Measurements from ENCODE around the gene SCAPER.

DNA sequence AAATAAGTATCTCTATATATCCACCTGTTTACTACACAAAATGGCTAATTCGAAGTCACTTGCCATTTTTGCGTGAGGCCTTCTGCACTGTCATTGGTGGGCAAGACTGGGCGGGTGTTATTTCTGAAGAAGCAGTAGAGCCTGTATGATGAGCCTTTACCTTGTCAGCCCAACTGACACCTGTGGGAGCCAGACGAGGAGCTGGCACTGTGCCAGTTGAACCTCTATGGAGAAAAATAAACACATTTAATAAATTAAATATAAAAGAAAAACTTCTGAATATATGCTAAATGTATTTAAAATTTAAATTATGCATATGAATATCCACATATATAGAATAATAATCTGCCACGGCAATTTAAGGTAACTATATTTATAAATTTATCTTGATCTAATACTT, 109.9 kb downstream of the SCAPER start:
- no peak for TF ChIP-seq POLR2AphosphoS5 (IDR thresholded peaks at IDR 0.05)
- TF ChIP-seq, protein P1, sequence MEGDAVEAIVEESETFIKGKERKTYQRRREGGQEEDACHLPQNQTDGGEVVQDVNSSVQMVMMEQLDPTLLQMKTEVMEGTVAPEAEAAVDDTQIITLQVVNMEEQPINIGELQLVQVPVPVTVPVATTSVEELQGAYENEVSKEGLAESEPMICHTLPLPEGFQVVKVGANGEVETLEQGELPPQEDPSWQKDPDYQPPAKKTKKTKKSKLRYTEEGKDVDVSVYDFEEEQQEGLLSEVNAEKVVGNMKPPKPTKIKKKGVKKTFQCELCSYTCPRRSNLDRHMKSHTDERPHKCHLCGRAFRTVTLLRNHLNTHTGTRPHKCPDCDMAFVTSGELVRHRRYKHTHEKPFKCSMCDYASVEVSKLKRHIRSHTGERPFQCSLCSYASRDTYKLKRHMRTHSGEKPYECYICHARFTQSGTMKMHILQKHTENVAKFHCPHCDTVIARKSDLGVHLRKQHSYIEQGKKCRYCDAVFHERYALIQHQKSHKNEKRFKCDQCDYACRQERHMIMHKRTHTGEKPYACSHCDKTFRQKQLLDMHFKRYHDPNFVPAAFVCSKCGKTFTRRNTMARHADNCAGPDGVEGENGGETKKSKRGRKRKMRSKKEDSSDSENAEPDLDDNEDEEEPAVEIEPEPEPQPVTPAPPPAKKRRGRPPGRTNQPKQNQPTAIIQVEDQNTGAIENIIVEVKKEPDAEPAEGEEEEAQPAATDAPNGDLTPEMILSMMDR (IDR thresholded peaks at IDR 0.05): no peak

Data from breast epithelium (tissue), 3 donors.